Left ventricle myocardium inferior (tissue), 1 donor: ENCODE results near the gene SCPEP1. TPM values are rescaled to one million over a fixed set of nuclear protein-coding genes. Genes with fewer than 3 reads are reported as not detected.
A peak's percentile ranks its signal among the peaks of the same experiment; 100 is the strongest.

ENCODE experiments used
- DNase-seq: peaks from one replicate; pipeline ENCODE4 v3.0.0-alpha.2; 2020
- H3K27ac ChIP-seq: fragments of 200-600 bp; replicated peaks from 2 replicates; pipeline ENCODE4 v1.8.0; 2021
- H3K27me3 ChIP-seq: fragments of 200-600 bp; 2 replicates; pipeline ENCODE4 v1.8.0; 2021; ENCODE audit warnings: low read depth
- H3K36me3 ChIP-seq: fragments of 200-600 bp; 2 replicates; pipeline ENCODE4 v1.8.0; 2021
- H3K4me1 ChIP-seq: fragments of 200-600 bp; 2 replicates; pipeline ENCODE4 v1.8.0; 2021
- H3K4me3 ChIP-seq: fragments of 200-600 bp; 2 replicates; pipeline ENCODE4 v1.8.0; 2021; ENCODE audit warnings: mild to moderate bottlenecking, moderate library complexity
- H3K9me3 ChIP-seq: fragments of 200-600 bp; replicated peaks from 2 replicates; pipeline ENCODE4 v1.8.0; 2021
- CTCF ChIP-seq: fragments of 200-600 bp; IDR thresholded peaks from 2 replicates; pipeline ENCODE4 v1.8.0; 2021; ENCODE audit warnings: antibody characterized with exemption, mild to moderate bottlenecking, borderline replicate concordance
- intact Hi-C: fragments of 100-400 bp; cut with micrococcal nuclease; formaldehyde crosslinking; loops from one replicate; pipeline ENCODE4 v1.11.0; 2022
- total RNA-seq: library from RNA; stranded (reverse); fragmentation: NEBNext Ultra II Directional; extraction: Animal tissue kit (Norgen Biotek cat#: 25700); gene quantifications from one replicate; pipeline ENCODE4 v1.2.1, GENCODE V29; 2021
- donor health status: DM: no; HTN: yes; CAD: no; lungs with severe emphysema.

The SCPEP1 gene
- total RNA-seq, 1 donor from 2014 or later, result 70.2 TPM

DNA sequence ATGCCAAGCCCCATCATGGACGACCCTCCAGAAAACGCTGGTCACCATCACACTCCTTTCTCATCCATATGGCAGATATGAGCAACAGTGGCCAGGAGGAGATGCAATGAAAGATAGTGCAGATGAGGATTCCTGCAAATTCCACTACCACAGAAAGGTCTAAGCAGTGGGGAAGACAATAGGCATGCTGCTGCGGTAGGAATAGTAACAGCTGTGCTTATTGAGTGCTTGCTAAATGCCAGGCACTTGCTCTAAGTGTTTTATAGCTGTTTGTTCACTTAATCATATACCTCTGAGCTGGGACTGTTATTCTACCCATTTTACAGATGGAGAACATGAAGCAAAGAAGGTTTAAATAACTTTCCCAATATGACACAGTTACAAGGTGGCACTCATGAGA is 60.6 kb downstream of the SCPEP1 start:
- H3K4me1 ChIP-seq, result peaks cover 34% of the 10 kb centered on the region
- H3K36me3 ChIP-seq, result no peaks in the 10 kb centered on the region
- DNase-seq, result no peak
- H3K27me3 ChIP-seq, result peaks cover 27% of the 10 kb centered on the region
- no peak for TF ChIP-seq CTCF
- no peak overlapping the region for H3K4me3 ChIP-seq
- no peak overlapping the region for H3K27ac ChIP-seq
- intact Hi-C loops, result no loop called here
- no peaks in the 10 kb centered on the region for H3K9me3 ChIP-seq

DNA sequence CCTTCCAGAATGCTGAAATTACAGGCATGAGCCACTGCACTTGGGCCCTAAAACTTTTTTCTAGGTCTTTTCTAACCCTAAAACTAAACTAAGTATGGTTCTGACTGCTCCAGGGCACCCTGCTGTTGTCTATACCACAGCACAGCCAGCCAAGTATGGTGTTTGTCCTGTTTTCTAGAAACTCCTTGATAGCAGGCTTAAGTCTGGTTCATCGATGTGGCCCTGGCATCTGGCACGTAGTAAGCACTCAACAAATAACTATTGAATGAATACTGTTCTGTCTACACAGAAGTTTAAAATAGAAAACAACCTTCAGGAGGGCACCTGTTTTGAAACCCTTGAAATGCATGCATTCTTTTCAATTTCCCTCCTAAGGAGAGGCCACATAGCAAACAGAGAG is 62.6 kb downstream of the SCPEP1 start:
- intact Hi-C loops, result no loop called here
- peaks cover 48% of the 10 kb centered on the region for H3K27me3 ChIP-seq

DNA sequence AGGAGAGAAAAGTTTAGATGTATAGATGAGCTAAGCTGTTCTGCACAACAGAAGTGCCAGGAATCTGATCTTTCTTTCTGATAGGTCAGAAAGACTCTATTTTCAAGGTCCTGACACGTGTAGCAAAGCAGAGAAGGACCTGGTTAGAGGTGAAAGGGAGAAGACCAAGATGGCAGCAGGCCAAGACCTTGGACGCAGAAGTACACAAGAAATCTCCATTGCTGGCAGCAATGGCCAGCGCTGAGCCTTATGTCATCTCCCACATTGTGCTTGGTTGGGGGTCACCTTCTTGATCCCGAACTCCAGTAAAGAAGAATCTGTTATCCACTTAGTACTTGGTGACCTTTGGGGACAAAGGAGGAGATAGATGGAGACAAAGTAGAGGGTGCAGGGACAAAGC is 65.3 kb downstream of the SCPEP1 start:
- Histone ChIP-seq H3K36me3 (no peaks in the 10 kb centered on the region), H3K4me1 (peaks cover 14% of the 10 kb centered on the region), H3K27ac (no peak overlapping the region), H3K27me3 (peaks cover 57% of the 10 kb centered on the region), H3K4me3 (no peak overlapping the region), H3K9me3 (no peaks in the 10 kb centered on the region)
- DNase-seq, result no peak
- no peak for TF ChIP-seq CTCF
- intact Hi-C loops, result no loop called here

More for the DNA sequence above, 62.6 kb downstream of the SCPEP1 start:
- Histone ChIP-seq H3K27ac (no peak overlapping the region), H3K9me3 (no peaks in the 10 kb centered on the region), H3K4me1 (peaks cover 19% of the 10 kb centered on the region), H3K4me3 (no peak overlapping the region), H3K36me3 (no peaks in the 10 kb centered on the region)
- TF ChIP-seq CTCF, result no peak
- DNase-seq, result no peak

GRCh38 chr17:57044976-57045867 is 67.3 kb downstream of the SCPEP1 start:
- H3K9me3 ChIP-seq, result no peaks in the 10 kb centered on the region
- no peak for TF ChIP-seq CTCF
- H3K36me3 ChIP-seq, result no peaks in the 10 kb centered on the region
- DNase-seq, result no peak
- H3K27ac ChIP-seq, result no peak overlapping the region
- H3K4me3 ChIP-seq, result peak overlapping the region; percentile 63
- intact Hi-C loops, result no loop called here
- peaks cover 57% of the 10 kb centered on the region for H3K27me3 ChIP-seq
- H3K4me1 ChIP-seq, result peaks cover 19% of the 10 kb centered on the region

- H3K4me3 ChIP-seq, result peak overlapping the region; percentile 63
- no peaks in the 10 kb centered on the region for H3K36me3 ChIP-seq
- H3K4me1 ChIP-seq, result peaks cover 28% of the 10 kb centered on the region
- intact Hi-C loops, result no loop called here
- DNase-seq, result no peak
- TF ChIP-seq CTCF, result no peak
- H3K27ac ChIP-seq, result no peak overlapping the region
- H3K27me3 ChIP-seq, result peaks cover 57% of the 10 kb centered on the region
- no peaks in the 10 kb centered on the region for H3K9me3 ChIP-seq
These were observed 68.2 kb downstream of the SCPEP1 start for GRCh38 chr17:57045868-57046704.
